HepG2 (cell line): ENCODE measurements around the gene PRCP. TPM values are rescaled to one million over a fixed set of nuclear protein-coding genes. Genes with fewer than 3 reads are reported as not detected.

Source experiments
- ATAC-seq: fragments of 200-7000 bp; cut with Tn5 transposase; 3 replicates; pipeline ENCODE4 v1.9.1; 2020; ENCODE audit warnings: mild to moderate bottlenecking, moderate library complexity
- BruUV-seq: library from RNA; stranded (reverse); fragments of 400-500 nt; replicated peaks from 2 replicates; lab custom pipeline; 2021; lab: Mats Ljungman, UMichigan
- CTCF ChIA-PET: fragments of 300-600 bp; formaldehyde crosslinking; extraction: SDS; loops from one replicate; lab custom pipeline; 2021; ENCODE audit warnings: low total read pairs, inconsistent platforms, low intra/inter-chr PET ratio; lab: Yijun Ruan, JAX
- POLR2A ChIA-PET: fragments of 350-600 bp; sonication (Branson Sonifier 250); formaldehyde crosslinking; loops from one replicate; lab custom pipeline; 2020; ENCODE audit warnings: antibody characterized with exemption, inconsistent platforms; lab: Yijun Ruan, JAX
- DNase-seq: peaks from one replicate; pipeline ENCODE4 v3.0.0-alpha.2; 2015; ENCODE audit warnings: low spot score
- FAIRE-seq: peaks from 3 replicates; lab custom pipeline; 2011; peaks lifted over from hg19 to GRCh38; lab: Jason Lieb, UNC
- H2AFZ ChIP-seq: one replicate; pipeline ENCODE4 v1.6.1; 2011; ENCODE audit warnings: low read length, inconsistent platforms
- H3K27ac ChIP-seq: fragments of 300-600 bp; 3 replicates; pipeline ENCODE4 v1.8.0; 2011; ENCODE audit warnings: mixed run types, mild to moderate bottlenecking, mixed read lengths, low read length, inconsistent platforms; ENCODE audit not compliant: insufficient read depth; ENCODE audit errors: extremely low read length
- H3K27me3 ChIP-seq, 2 experiments: fragments of 200-600 bp in 1 of 2; 2 replicates in 1 of 2; 3 replicates in 1 of 2; pipeline versions ENCODE4 v1.6.0 to v1.8.0; 2011; ENCODE audit warnings: low read length in 2 of 2, mild to moderate bottlenecking in 2 of 2, moderate library complexity in 2 of 2, inconsistent platforms in 1 of 2; ENCODE audit not compliant: insufficient read depth in 2 of 2, control insufficient read depth in 1 of 2
- H3K36me3 ChIP-seq, 2 experiments: fragments of 200-600 bp in 1 of 2; replicated peaks in 1 of 2; 2 replicates in 1 of 2; 3 replicates in 1 of 2; pipeline versions ENCODE4 v1.5.1 to v1.8.0; 2011; ENCODE audit warnings: low read length in 2 of 2, inconsistent platforms in 1 of 2; ENCODE audit not compliant: insufficient read depth in 2 of 2, control insufficient read depth in 1 of 2
- H3K4me1 ChIP-seq: 2 replicates; pipeline ENCODE4 v1.5.1; 2012; ENCODE audit warnings: low read length, inconsistent platforms; ENCODE audit not compliant: insufficient read depth
- H3K4me2 ChIP-seq: 2 replicates; pipeline ENCODE4 v1.6.0; 2011; ENCODE audit warnings: low read depth, low read length, inconsistent platforms
- H3K4me3 ChIP-seq, 3 experiments: fragments of 200-600 bp in 1 of 3; sonication (generic), shearing (Covaris generic) in 1 of 3; replicated peaks in 1 of 3; 2 replicates each; pipeline ENCODE4 v1.5.1; 2011 to 2016; ENCODE audit warnings: low read length in 3 of 3, inconsistent platforms in 2 of 3, low read depth in 2 of 3, mild to moderate bottlenecking in 2 of 3, control low read depth in 1 of 3, mixed read lengths in 1 of 3; ENCODE audit not compliant: insufficient read depth in 1 of 3
- H3K79me2 ChIP-seq: one replicate; pipeline ENCODE4 v1.6.1; 2011; ENCODE audit warnings: low read length, inconsistent platforms; ENCODE audit not compliant: insufficient read depth
- H3K9ac ChIP-seq: 2 replicates; pipeline ENCODE4 v1.6.0; 2011; ENCODE audit warnings: mild to moderate bottlenecking, low read depth, low read length, inconsistent platforms; ENCODE audit not compliant: insufficient read depth
- H3K9me3 ChIP-seq: 2 replicates; pipeline ENCODE4 v1.5.1; 2012; ENCODE audit warnings: mild to moderate bottlenecking, low read length
- H4K20me1 ChIP-seq: 2 replicates; pipeline ENCODE4 v1.6.0; 2011; ENCODE audit warnings: inconsistent platforms, mild to moderate bottlenecking, low read length, moderate library complexity; ENCODE audit not compliant: insufficient read depth
- ATF7 ChIP-seq, 2 experiments: fragments of 450-650 bp in 1 of 2; sonication (generic) in 1 of 2; formaldehyde crosslinking in 1 of 2; IDR thresholded peaks; 2 replicates each; pipeline versions ENCODE4 v1.4.0 to v1.6.1; 2016 to 2020; ENCODE audit warnings: antibody characterized with exemption in 1 of 2, mild to moderate bottlenecking in 1 of 2, missing genetic modification reagents in 1 of 2
- DPF2 ChIP-seq: sonication (generic); formaldehyde crosslinking; IDR thresholded peaks from 2 replicates; pipeline ENCODE4 v1.4.0; 2020; ENCODE audit warnings: mild to moderate bottlenecking, low read depth, missing genetic modification reagents, borderline replicate concordance
- KLF12 ChIP-seq: sonication (generic); formaldehyde crosslinking; IDR thresholded peaks from 2 replicates; pipeline ENCODE4 v1.4.0; 2020; ENCODE audit warnings: missing genetic modification reagents, borderline replicate concordance
- SRSF9 ChIP-seq: fragments of 200-400 bp; formaldehyde crosslinking; IDR thresholded peaks from 2 replicates; pipeline ENCODE4 v1.6.1; 2018; ENCODE audit warnings: borderline replicate concordance, mild to moderate bottlenecking, low read depth, low read length; ENCODE audit not compliant: insufficient read depth, poor library complexity, severe bottlenecking
- ZKSCAN1 ChIP-seq: fragments of 150-350 bp; IDR thresholded peaks from 2 replicates; pipeline ENCODE4 v1.6.1; 2014; ENCODE audit warnings: low read length
- ZNF362 ChIP-seq: sonication (generic); formaldehyde crosslinking; IDR thresholded peaks from 2 replicates; pipeline ENCODE4 v1.4.0; 2020; ENCODE audit warnings: missing genetic modification reagents, mild to moderate bottlenecking, borderline replicate concordance
- ZNF746 ChIP-seq: sonication (generic); formaldehyde crosslinking; IDR thresholded peaks from 2 replicates; pipeline ENCODE4 v1.8.0; 2022; ENCODE audit warnings: mild to moderate bottlenecking, missing genetic modification reagents
- WGBS: methylation state at CpG from one replicate; pipeline ENCODE4 v1.1.6; 2017; ENCODE audit warnings: low lambda C conversion rate; 5-methylcytosine and 5-hydroxymethylcytosine counted together
- in situ Hi-C: cut with HindIII; loops from 2 replicates; pipeline ENCODE4 v1.10.0; 2017; ENCODE audit warnings: low pct_unique_long_range_greater_than_20kb; ENCODE audit not compliant: extremely low pct_ligation_motif_present
- intact Hi-C: fragments of 100-400 bp; cut with micrococcal nuclease; formaldehyde crosslinking; loops from one replicate; pipeline ENCODE4 v1.10.0; 2022; ENCODE audit not compliant: unreplicated experiment
- polyA plus RNA-seq, 8 experiments: library from polyadenylated mRNA; depleted of rRNA in 3 of 8; stranded (reverse) in 7 of 8; unstranded in 1 of 8; fragments of >200 nt; fragmentation: Illumina TruSeq in 4 of 8; extraction: Trizol in 4 of 8; gene quantifications; 2 replicates each; pipeline versions ENCODE4 v1.2.1 to v1.2.3, GENCODE V29; 2011 to 2016; ENCODE audit warnings: low read depth in 4 of 8, missing spikeins in 1 of 8, mixed read lengths in 1 of 8; ENCODE audit not compliant: insufficient read depth in 1 of 8
- total RNA-seq, 5 experiments: library from RNA; depleted of rRNA; stranded (reverse); fragments of >200 nt; fragmentation: Illumina TruSeq; extraction: Trizol; gene quantifications; 2 replicates each; pipeline ENCODE4 v1.2.3, GENCODE V29; 2016; ENCODE audit warnings: low read depth in 1 of 5

The PRCP gene
- total and polyA plus RNA-seq, 2 of the 13 experiments (the other 11 are each of a cell fraction or from before 2014, with no cell fraction given): 84.2 to 105 TPM

- TF ChIP-seq DPF2 (CRISPR knock-in tag) (no peak), ZNF362 (CRISPR knock-in tag) (no peak), ZKSCAN1 (no peak), ZNF746 (CRISPR knock-in tag) (no peak), SRSF9 (no peak)
These were observed 27.7 kb downstream of the PRCP start (continued) for GRCh38 chr11:82872377-82873150.

GRCh38 chr11:82871646-82872045 lies 28.6 kb downstream of the PRCP start:
- Histone ChIP-seq H3K4me1 (0 out of 2 replicates have a peak, but pooled peaks cover 5% of the 10 kb centered on the region), H3K4me3 (no peak overlapping the region), H3K27me3 (no peaks in the 10 kb centered on the region), H2AFZ (no peak overlapping the region), H3K79me2 (peaks cover 3% of the 10 kb centered on the region), H4K20me1 (no peaks in the 10 kb centered on the region), H3K27ac (no peak overlapping the region), H3K36me3 (no peaks in the 10 kb centered on the region), H3K9ac (no peak overlapping the region), H3K9me3 (no peaks in the 10 kb centered on the region), H3K4me2 (no peak overlapping the region)
- ChIA-PET CTCF (no interaction called here), POLR2A (no interaction called here)
- FAIRE-seq (no peak), ATAC-seq (no peak), DNase-seq (no peak)
- WGBS: 93% methylated on average over 2 of the region's 2 CpGs
- no TSS peak for BruUV-seq
- intact Hi-C loops: no loop called here
- in situ Hi-C loops: loop anchor here (25.0 kb wide), 1 partner anchor 941 kb away; no protein-coding TSS in a partner anchor
- TF ChIP-seq ATF7 (IDR thresholded peaks at IDR 0.05): peak; percentile 15; the same call in 1 of the 2 replicates
- TF ChIP-seq ATF7 (CRISPR knock-in tag; IDR thresholded peaks at IDR 0.05): no peak
- TF ChIP-seq KLF12 (CRISPR knock-in tag): no peak
